ENCODE data around the gene RNU1-2.
"Not testable (repeated sequence)": the region's sequence is repeated elsewhere in the genome, so short reads cannot be mapped to it uniquely, and the experiment has no call there.

The RNU1-2 gene

DNA sequence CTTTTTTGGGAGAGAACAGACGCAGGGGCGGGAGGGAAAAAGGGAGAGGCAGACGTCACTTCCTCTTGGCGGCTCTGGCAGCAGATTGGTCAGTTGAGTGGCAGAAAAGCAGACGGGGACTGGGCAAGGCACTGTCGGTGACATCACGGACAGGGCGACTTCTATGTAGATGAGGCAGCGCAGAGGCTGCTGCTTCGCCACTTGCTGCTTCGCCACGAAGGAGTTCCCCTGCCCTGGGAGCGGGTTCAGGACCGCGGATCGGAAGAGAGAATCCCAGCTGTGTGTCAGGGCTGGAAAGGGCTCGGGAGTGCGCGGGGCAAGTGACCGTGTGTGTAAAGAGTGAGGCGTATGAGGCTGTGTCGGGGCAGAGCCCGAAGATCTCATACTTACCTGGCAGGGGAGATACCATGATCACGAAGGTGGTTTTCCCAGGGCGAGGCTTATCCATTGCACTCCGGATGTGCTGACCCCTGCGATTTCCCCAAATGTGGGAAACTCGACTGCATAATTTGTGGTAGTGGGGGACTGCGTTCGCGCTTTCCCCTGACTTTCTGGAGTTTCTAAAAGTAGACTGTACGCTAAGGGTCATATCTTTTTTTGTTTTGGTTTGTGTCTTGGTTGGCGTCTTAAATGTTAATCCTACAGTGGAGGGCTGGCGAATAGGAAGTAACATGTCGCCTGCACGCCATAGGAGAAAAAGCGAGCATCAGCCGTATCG lies at the start of gene RNU1-2:
RNU1-2 (plus strand) TSS at position 383 of the 718 bp plus-strand sequence.
- peak; percentile 93 for DNase-seq

DNA sequence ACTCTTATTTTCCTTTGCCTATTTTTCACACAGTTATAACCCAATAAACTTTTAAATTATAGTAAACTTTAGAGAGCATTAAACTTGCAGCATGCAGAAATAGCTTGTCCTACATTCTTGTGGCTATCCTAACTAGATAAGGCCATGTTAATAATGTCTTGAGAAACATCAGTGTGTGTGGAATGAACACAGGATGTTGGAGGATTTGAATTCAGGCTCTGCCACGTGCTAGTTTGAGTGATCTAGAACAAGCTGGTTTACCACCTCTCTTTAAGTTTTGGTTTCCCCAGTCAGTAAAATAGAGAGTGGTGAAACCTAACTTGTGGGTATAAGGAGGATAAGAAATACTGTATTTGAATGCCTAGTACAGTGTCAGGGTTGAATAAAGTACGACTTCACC lies 39.6 kb upstream of the RNU1-2 start:
- not testable (repeated sequence) for DNase-seq

- DNase-seq: not testable (repeated sequence)
Measured at GRCh38 chr1:16859167-16860041, 36.4 kb upstream of the RNU1-2 start.

GRCh38 chr1:16860048-16860447 lies 35.7 kb upstream of the RNU1-2 start:
- not testable (repeated sequence) for DNase-seq

- not testable (repeated sequence) for DNase-seq
Measured at GRCh38 chr1:16861832-16862245, 33.9 kb upstream of the RNU1-2 start.

GRCh38 chr1:16862415-16862814 lies 33.4 kb upstream of the RNU1-2 start:
- DNase-seq: not testable (repeated sequence)

- not testable (repeated sequence) for DNase-seq
Measured at GRCh38 chr1:16863024-16863423, 32.8 kb upstream of the RNU1-2 start.

DNA sequence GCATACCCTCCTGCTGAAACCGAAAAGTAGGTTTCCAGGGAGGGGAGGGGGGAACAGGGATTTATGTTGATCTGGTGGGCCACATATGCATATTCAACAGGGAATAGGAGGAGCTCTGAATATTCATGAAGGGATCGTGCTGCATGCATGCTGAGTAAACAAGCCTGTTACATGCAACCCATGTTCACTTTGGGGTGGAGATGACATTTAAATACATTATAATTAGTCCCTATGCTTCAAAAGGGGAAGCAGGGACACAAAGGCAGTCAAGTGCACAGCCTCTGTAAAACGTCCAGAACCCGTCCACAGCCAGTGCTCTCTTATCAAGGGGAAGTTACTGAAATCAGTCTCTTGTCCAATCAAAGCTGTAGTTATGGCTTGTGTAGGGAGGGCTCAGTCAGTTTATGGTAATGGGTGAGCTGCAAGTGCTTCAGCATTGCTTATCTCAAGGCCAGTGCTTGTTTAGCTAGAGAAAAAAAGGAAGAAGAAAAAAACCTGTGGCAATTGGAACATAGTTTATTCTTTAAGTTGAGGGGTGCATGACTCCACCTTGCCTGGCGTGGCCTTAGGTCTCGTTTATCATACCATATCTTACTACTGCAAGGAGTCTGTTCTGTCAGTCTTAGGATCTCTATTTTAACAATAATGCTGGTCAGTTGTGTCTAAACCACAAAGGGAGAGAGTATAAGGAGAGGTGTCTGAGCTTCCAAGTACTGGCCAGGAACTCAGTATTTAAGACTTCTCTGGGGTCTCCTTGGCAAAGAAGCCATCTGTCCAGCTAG lies 28.7 kb upstream of the RNU1-2 start:
- DNase-seq: not testable (repeated sequence)

DNA sequence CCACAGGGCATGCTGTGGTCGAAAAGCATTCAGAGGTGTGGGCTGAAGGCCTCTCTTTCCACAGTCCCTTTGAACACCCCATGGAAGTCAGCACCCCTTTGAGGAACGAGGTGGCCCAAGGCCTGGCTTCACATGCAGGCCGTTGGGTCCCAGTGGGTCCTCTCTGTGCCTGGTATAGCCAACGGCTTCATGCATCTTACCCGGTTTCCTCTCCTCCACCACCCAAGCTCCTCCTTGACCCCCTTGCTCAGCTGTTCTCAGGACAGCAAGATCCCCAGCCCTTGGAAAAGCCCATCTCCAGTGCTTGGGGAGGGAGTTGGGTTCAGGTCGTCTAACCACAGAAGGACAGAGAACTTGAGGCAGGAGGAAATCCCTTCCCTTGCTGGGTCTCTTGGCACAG lies 27.0 kb upstream of the RNU1-2 start:
- not testable (repeated sequence) for DNase-seq

- DNase-seq: not testable (repeated sequence)
Measured at GRCh38 chr1:16869996-16870395, 25.8 kb upstream of the RNU1-2 start.

GRCh38 chr1:16871171-16871570 lies 24.6 kb upstream of the RNU1-2 start:
- not testable (repeated sequence) for DNase-seq

GRCh38 chr1:16872152-16873075 lies 23.4 kb upstream of the RNU1-2 start:
- peak; percentile 48 for DNase-seq

GRCh38 chr1:16873076-16873879 lies 22.5 kb upstream of the RNU1-2 start:
- peak; percentile 60 for DNase-seq

GRCh38 chr1:16874968-16875765 lies 20.6 kb upstream of the RNU1-2 start:
- DNase-seq: not testable (repeated sequence)

DNA sequence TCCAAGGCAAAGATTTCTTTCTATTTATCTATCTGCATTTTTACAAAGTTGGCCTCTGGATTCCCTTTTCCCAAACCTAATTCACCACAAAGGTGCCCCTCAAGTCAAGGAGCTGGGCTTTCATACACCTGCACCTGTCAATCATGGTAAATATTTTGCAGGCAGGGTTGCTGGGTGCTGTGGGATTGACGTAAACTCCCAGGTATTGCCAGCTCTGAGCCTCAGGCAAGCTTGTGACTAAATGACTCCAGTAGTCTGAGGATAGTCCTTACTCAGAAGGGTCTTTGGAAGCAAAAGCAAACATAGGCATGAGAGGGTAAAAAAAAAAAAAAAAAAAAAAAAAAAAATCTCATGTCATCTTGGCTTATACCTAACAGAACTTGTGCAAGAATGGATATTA lies 14.0 kb upstream of the RNU1-2 start:
- not testable (repeated sequence) for DNase-seq

DNA sequence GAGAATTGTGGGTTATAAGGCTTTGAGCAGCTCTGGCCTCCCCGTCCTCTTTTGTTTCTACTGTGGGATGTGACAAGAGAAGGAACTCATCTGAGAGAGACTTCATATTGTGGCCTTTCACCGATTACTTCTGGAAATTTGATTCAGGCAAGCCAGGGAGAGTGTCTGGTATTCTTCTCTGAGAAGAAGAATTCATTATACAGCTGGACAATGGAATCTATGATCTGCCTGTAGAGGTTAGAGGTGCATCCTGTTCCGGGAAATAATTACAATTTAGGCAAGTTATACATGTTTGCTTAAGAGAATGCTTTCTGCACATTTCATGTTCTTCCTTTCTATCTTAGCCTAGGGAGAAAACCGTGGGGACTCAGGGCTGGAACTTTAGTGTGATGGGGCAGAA lies 12.8 kb upstream of the RNU1-2 start:
- DNase-seq: no peak

GRCh38 chr1:16884487-16884886 lies 11.3 kb upstream of the RNU1-2 start:
- DNase-seq: not testable (repeated sequence)

DNA sequence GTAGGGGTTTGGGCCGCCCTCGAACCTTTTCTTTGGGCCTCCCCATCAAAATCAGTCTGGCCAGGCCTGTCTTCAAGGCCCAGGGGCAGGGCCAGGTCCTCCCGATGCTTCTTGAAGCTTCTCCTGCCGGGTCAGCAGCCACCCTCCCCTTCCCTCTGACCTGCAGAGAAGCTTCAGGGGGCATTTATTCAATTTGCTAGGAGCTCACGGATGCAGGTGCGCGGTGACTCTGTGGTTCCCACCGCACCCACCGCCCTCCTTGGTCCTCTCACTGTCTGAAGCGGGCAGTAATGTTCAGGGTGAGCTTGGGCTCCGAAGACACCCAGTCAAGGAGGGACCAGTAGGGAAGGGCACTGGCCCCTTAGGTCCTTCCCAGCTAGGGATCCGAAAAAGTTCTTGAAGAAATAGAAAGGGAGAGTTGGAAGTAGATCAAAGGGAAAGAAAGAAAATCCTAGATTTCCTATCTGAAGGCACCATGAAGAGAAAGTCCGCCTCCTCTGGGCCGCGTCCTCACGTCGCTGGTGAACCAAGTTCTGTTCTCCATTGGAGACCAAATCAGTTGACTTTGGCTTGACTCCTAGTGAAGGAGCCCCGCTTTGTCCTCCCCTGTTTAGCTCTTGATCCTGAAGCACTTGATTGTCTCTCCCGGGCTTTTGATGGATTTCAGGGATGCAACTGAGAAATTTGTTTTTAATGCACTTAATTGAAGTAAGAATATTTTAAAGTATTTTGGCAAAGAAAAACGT lies 8.7 kb upstream of the RNU1-2 start:
- DNase-seq: no peak

Data from CD4-positive, alpha-beta T cell treated with Interleukin-17A for 1 hour (primary cell).